Measurements from ENCODE around the gene RAP2B. TPM values are rescaled to one million over a fixed set of nuclear protein-coding genes. Genes with fewer than 3 reads are reported as not detected.

The RAP2B gene
- total RNA-seq, 1 donor from 2014 or later = 23.7 TPM

DNA sequence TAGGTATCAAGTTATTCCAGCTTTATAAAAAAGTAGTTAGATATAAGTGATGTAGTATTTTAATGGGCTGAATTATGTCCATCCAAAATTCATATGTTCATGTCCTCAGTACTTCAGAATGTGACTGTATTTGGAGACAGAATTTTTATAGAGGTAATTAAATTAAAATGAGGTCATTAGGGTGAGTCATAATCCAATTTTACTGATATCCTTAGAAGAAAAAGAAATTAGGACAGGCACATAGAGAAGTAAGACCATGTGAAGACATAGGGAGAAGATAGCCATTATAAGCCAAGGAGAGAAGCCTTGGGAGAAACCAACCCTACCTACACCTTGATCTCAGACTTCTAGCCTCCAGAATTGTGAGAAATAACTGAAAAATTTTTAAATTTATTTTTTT, 30.3 kb downstream of the RAP2B start:
- DNase-seq (ENCODE audit: low read depth) = no peak

DNA sequence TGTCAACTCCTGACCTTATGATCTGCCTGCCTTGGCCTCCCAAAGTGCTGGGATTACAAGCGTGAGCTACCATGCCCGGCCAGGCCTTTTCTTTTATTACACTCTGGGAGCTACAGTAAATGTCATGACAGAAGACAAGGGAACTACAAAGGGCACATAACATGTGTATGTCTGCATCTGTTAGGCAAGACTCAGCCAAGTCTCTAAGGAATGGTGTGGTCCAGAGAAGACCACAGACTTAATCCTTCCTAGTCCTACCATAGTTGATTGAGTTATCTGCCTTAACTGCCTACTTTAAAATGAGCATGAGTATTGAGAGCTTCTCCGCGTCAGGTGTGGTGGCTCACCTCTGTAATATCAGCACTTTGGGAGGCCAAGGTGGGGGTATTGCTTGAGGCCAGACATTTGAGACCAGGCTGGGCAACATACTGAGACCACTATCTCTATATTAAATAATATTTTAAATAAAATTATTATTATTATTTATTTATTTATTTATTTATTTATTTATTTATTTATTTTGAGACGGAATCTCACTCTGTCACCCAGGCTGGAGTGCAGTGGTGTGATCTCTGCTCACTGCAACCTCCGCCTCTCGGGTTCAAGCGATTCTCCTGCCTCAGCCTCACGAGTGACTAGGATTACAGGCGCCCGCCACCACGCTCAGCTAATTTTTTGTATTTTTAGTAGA, 31.9 kb downstream of the RAP2B start:
- DNase-seq (ENCODE audit: low read depth) = peak; percentile 80

DNA sequence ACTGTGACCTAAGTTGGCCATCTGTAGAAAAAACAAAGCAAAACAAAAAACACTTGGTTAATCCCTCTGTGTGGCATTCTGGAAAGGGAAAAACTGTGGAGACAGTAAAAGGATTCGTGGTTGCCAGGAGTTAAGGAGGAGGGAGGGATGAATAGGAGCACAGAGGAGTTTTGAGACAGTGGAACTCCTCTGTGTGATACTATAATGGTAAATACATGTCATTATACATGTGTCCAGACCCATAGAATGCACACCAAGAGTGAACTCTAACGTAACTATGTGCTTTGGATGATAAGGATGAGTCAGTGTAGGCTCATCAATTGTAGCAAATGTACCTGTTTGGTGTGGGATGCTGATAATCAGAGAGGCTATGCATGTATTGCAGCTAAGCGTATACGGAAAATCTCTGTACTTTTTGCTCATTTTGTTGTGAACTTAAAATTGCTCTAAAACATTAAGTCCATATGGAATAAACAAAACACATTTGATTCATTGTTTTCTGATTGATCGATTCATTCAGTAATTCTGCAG, 33.4 kb downstream of the RAP2B start:
- DNase-seq (ENCODE audit: low read depth) = no peak

DNA sequence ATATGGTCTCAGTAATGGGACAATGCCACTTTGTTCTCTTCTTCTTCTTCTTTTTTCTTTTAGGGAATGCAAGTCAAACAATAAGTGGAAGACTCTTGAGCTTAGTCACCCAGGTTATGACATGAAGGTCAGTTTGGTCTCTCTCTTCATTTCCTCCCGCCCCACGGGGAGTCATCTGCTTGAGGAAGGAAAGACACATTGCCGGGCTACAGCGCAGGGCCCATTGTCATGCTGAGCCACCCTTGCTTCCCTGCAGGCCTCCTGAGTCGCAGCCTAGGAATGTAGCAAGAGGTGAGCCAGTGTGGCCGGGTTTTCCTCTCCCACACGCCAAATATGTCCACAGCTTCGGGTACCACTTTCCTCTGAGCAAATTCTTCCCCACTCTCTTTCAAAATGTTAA, 47.6 kb downstream of the RAP2B start:
- DNase-seq (ENCODE audit: low read depth) = peak; percentile 78

DNA sequence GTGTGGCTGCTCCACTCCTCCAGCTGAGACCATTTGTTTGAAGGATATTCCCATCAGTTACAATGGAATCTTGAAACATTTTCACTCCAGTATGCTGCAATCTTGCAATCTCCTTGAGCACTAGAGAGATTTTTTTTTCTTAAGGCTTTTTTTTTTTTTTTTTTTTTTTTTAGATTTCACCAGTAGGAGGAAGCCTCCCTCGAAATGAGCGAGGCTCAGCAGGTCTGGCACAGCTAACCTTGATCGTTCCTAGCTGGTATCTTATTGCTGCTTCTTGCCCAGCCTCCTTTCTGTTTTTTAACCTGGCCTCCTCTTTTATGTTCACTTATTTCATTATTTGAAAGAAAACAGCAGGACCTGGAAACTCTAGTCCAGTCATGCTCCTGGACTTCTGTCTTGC, 48.1 kb downstream of the RAP2B start:
- peak; percentile 6 for DNase-seq (ENCODE audit: low read depth)

DNA sequence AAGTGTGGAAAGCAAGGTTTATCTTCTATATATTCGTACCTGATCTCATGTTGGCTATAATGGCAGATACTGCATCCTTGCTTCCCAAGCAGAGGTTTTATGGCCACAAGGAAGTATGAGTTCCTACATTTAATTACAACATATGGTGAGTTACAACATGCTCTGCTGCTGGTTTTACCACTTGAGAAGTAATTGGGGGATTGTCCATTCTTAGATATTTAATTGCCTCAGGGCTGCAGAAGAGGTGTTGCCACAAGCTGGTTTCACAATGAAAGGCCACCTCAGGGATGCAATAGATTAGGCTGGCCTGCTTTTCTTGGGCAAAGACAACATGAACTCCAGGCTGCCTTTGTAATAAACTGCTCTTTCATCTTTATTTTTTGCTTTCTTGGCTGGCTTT, 48.6 kb downstream of the RAP2B start:
- no peak for DNase-seq (ENCODE audit: low read depth)

DNA sequence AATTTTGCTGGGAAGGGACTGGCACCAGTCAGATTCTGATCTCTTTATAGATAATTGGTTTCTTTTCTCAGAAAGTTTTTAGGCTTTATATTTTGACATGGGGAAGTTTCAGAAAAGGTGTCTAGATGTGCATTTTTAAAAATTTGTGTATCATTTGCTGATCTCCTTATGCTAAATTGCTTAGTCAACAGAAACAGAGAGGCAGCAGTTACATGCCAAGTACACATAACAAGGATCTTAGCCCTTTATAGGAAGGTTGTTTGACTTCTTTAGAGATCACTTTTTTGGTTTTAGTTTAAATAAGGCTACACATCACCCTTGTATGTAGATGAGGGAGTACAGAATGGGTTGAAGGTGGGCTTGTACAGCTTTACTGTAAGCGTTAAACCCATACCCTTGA, 53.5 kb downstream of the RAP2B start:
- DNase-seq (ENCODE audit: low read depth) = no peak

DNA sequence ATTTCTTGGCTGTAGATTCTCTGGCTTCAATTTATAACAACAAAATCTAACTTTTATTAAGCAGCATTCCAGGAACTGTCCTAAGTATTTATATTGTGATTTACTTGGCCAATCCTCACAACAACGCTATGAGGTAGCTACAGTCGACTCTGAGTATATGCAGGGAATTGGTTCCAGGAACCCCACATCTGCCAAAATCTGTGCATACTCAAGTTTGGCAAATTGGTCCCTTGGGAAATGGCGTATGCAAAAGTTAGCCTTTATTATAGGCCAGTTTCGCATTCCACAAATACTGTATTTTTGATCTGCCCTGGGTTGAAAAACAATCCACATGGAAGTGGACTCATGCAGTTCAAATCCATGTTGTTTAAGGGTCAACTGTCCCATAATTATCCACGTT, 53.9 kb downstream of the RAP2B start:
- no peak for DNase-seq (ENCODE audit: low read depth)

DNA sequence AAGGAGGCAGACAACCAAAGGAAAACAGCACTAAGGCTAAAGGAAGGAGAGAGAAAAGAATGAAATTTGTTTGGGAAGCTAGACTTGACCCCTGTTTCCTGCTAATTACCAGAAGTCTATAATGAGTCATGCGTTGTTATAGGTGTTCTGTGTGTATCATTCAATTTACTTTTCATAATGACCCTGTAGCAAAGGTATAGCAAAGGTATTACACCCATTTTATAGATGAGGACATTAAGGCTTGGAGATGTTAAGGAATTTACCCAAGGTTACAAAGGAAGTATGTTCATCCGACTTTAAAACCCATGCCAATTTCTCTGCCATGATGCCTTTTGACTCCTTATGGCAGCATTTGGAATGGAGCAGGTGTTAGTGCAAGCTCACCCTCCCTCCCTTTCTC, 54.9 kb downstream of the RAP2B start:
- no peak for DNase-seq (ENCODE audit: low read depth)

DNA sequence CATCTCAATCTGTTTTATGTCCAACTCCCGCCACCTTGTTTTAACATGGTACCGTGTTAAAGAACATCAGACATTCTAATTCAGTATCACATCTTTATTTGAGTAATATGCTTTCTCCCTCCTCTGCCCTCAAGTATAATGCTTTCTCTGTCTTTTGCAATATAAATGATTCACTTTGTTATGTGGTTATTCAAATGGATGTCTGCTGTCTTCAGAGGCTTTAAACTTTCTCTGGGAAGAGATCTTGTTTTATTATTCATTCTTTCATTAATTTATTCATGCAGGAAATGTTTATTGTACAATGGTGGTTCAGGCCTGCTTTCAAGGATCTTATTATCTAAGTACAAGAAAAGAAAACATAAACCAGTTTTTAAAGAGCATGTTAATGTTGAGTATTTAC, 57.1 kb downstream of the RAP2B start:
- DNase-seq (ENCODE audit: low read depth) = no peak

Data from myocyte (in vitro differentiated cells).